NT2/D1 (cell line): ENCODE data around the gene YIPF6.
"Not testable (repeated sequence)": the region's sequence is repeated elsewhere in the genome, so short reads cannot be mapped to it uniquely, and the experiment has no call there.

Source experiments
- DNase-seq: peaks from one replicate; pipeline ENCODE4 v3.0.0-alpha.2; 2011; ENCODE audit warnings: low read depth, low spot score
- H3K27me3 ChIP-seq: 2 replicates; pipeline ENCODE4 v1.6.0; 2011; ENCODE audit warnings: mild to moderate bottlenecking; ENCODE audit not compliant: insufficient read length, insufficient read depth
- H3K36me3 ChIP-seq: 2 replicates; pipeline ENCODE4 v1.6.1; 2011; ENCODE audit warnings: mild to moderate bottlenecking, low read length, mixed read lengths; ENCODE audit not compliant: insufficient read depth, insufficient read length
- H3K4me1 ChIP-seq: 2 replicates; pipeline ENCODE4 v1.5.1; 2011; ENCODE audit not compliant: insufficient read depth, insufficient read length
- H3K4me3 ChIP-seq: 2 replicates; pipeline ENCODE4 v1.5.1; 2011; ENCODE audit warnings: low read depth; ENCODE audit not compliant: insufficient read length
- H3K9ac ChIP-seq: 2 replicates; pipeline ENCODE4 v1.6.0; 2011; ENCODE audit warnings: low read depth; ENCODE audit not compliant: insufficient read length
- H3K9me3 ChIP-seq: 2 replicates; pipeline ENCODE4 v1.5.1; 2011; ENCODE audit warnings: mild to moderate bottlenecking, low read length; ENCODE audit not compliant: insufficient read depth
- SUZ12 ChIP-seq: IDR thresholded peaks from 2 replicates; pipeline ENCODE4 v1.6.1; 2011; ENCODE audit not compliant: insufficient read length, insufficient read depth; ENCODE audit errors: extremely low read depth
- YY1 ChIP-seq: IDR thresholded peaks from 2 replicates; pipeline ENCODE4 v1.6.1; 2011; ENCODE audit not compliant: insufficient read length, insufficient read depth
- ZNF274 ChIP-seq: IDR thresholded peaks from 2 replicates; pipeline ENCODE4 v1.6.1; 2011; ENCODE audit warnings: mild to moderate bottlenecking, low read depth, low read length

Gene YIPF6

DNA sequence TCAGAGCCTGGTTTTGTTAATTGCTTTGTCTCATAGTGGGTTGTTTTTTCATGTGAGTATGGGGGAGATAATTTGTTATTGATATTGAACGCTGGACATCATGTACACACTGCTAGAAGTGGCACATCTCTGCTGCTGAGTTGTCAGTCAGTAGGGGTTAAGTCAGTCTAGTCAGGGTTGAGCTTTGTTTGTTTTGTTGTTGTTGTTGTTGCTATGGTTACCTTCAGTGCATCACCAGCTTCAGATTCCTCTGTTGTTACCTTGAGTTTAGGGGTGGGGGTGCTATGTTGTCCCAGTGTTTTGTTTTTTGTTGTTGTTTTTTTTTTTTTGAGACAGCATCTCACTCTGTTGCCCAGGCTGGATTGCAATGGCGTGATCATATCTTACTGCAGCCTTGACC, 9.9 kb downstream of the YIPF6 start:
- TF ChIP-seq ZNF274 (no peak), YY1 (no peak), SUZ12 (no peak)
- H3K36me3 ChIP-seq: peaks cover 40% of the 10 kb centered on the region
- no peaks in the 10 kb centered on the region for H3K4me1 ChIP-seq
- H3K9me3 ChIP-seq: no peaks in the 10 kb centered on the region
- H3K4me3 ChIP-seq: no peak overlapping the region
- H3K9ac ChIP-seq: no peak overlapping the region
- no peaks in the 10 kb centered on the region for H3K27me3 ChIP-seq
- DNase-seq: peak; percentile 8

- TF ChIP-seq SUZ12: no peak
- no peak for TF ChIP-seq ZNF274
- no peak for TF ChIP-seq YY1
- H3K9ac ChIP-seq: no peak overlapping the region
- H3K9me3 ChIP-seq: no peaks in the 10 kb centered on the region
- H3K4me3 ChIP-seq: no peak overlapping the region
- H3K36me3 ChIP-seq: peaks cover 40% of the 10 kb centered on the region
- H3K4me1 ChIP-seq: no peaks in the 10 kb centered on the region
- peak; percentile 38 for DNase-seq
- no peaks in the 10 kb centered on the region for H3K27me3 ChIP-seq
These were observed 12.4 kb downstream of the YIPF6 start for GRCh38 chrX:68511255-68511654.

GRCh38 chrX:68524680-68525079, 25.8 kb downstream of the YIPF6 start:
- H3K4me3 ChIP-seq, H3K9me3 ChIP-seq, H3K27me3 ChIP-seq, H3K4me1 ChIP-seq, DNase-seq, H3K9ac ChIP-seq: not testable (repeated sequence)
- peaks cover 43% of the 10 kb centered on the region for H3K36me3 ChIP-seq

GRCh38 chrX:68532831-68533533, 34.1 kb downstream of the YIPF6 start:
- TF ChIP-seq YY1 (no peak), SUZ12 (no peak), ZNF274 (no peak)
- H3K36me3 ChIP-seq: peaks cover 39% of the 10 kb centered on the region
- no peaks in the 10 kb centered on the region for H3K4me1 ChIP-seq
- H3K9me3 ChIP-seq: no peaks in the 10 kb centered on the region
- no peak overlapping the region for H3K4me3 ChIP-seq
- H3K27me3 ChIP-seq: no peaks in the 10 kb centered on the region
- H3K9ac ChIP-seq: no peak overlapping the region
- DNase-seq: no peak

- no peaks in the 10 kb centered on the region for H3K27me3 ChIP-seq
- peaks cover 39% of the 10 kb centered on the region for H3K36me3 ChIP-seq
These were observed 34.8 kb downstream of the YIPF6 start for GRCh38 chrX:68533656-68534055.

GRCh38 chrX:68534691-68535090, 35.8 kb downstream of the YIPF6 start:
- Histone ChIP-seq H3K9me3 (no peaks in the 10 kb centered on the region), H3K36me3 (peaks cover 39% of the 10 kb centered on the region), H3K27me3 (no peaks in the 10 kb centered on the region), H3K4me3 (no peak overlapping the region), H3K9ac (no peak overlapping the region), H3K4me1 (no peaks in the 10 kb centered on the region)
- no peak for DNase-seq
- no peak for TF ChIP-seq YY1
- TF ChIP-seq ZNF274: no peak

More at GRCh38 chrX:68533656-68534055, 34.8 kb downstream of the YIPF6 start:
- DNase-seq: no peak
- TF ChIP-seq ZNF274: no peak
- H3K4me1 ChIP-seq: no peaks in the 10 kb centered on the region
- no peak overlapping the region for H3K4me3 ChIP-seq
- H3K9me3 ChIP-seq: no peaks in the 10 kb centered on the region
- no peak overlapping the region for H3K9ac ChIP-seq

- peaks cover 30% of the 10 kb centered on the region for H3K36me3 ChIP-seq
- H3K9me3 ChIP-seq: no peaks in the 10 kb centered on the region
- no peak for TF ChIP-seq YY1
- TF ChIP-seq SUZ12: no peak
- no peak for TF ChIP-seq ZNF274
- DNase-seq: no peak
- no peak overlapping the region for H3K4me3 ChIP-seq
- H3K4me1 ChIP-seq: no peaks in the 10 kb centered on the region
- H3K27me3 ChIP-seq: no peaks in the 10 kb centered on the region
- H3K9ac ChIP-seq: no peak overlapping the region
These were observed 37.6 kb downstream of the YIPF6 start for GRCh38 chrX:68536429-68536828.

DNA sequence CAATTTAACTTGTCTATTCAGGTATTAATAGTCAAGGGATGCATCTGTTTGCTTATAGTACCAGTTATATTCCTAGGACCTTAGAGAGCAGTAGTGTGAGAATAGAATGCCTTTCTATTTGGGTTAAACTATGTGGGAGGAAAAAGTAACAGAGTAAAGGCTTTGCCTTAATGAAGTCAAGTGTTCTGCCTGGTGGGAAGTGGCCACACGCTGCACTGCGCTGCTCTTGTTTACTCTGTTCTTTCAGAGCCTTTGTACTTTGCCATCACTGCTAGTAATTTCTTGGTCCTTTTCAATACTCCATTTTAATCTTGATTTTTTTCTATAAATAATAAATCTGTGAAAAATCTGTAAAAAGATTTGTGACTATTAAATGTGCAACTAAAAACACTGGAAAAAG, 38.0 kb downstream of the YIPF6 start:
- no peaks in the 10 kb centered on the region for H3K9me3 ChIP-seq
- TF ChIP-seq SUZ12 (no peak), ZNF274 (no peak), YY1 (no peak)
- no peaks in the 10 kb centered on the region for H3K4me1 ChIP-seq
- DNase-seq: no peak
- H3K27me3 ChIP-seq: no peaks in the 10 kb centered on the region
- H3K36me3 ChIP-seq: peaks cover 26% of the 10 kb centered on the region
- H3K9ac ChIP-seq: no peak overlapping the region
- no peak overlapping the region for H3K4me3 ChIP-seq
